Measurements from ENCODE around the gene SHTN1.
A peak's percentile ranks its signal among the peaks of the same experiment; 100 is the strongest.

Gene SHTN1

GRCh38 chr10:116868198-116868676 is 136.8 kb downstream of the SHTN1 start:
- DNase-seq: no peak

- no peak for DNase-seq
Measured at GRCh38 chr10:116866987-116867595, 137.9 kb downstream of the SHTN1 start.

GRCh38 chr10:116866066-116866465 is 138.9 kb downstream of the SHTN1 start:
- no peak for DNase-seq

- DNase-seq: no peak
Measured at GRCh38 chr10:116864436-116864835, 140.6 kb downstream of the SHTN1 start.

GRCh38 chr10:116861796-116862195 is 143.2 kb downstream of the SHTN1 start:
- DNase-seq: no peak

GRCh38 chr10:116857156-116857555 is 147.8 kb downstream of the SHTN1 start:
- DNase-seq: no peak

GRCh38 chr10:116853701-116854100 is 151.3 kb downstream of the SHTN1 start:
- no peak for DNase-seq

GRCh38 chr10:116853287-116853686 is 151.7 kb downstream of the SHTN1 start:
- no peak for DNase-seq

GRCh38 chr10:116852246-116852645 is 152.7 kb downstream of the SHTN1 start:
- no peak for DNase-seq

- DNase-seq: no peak
Measured at GRCh38 chr10:116850058-116850611, 154.9 kb downstream of the SHTN1 start.

GRCh38 chr10:116849248-116850057 is 155.5 kb downstream of the SHTN1 start, which contains the start of gene ENO4:
TSS of gene ENO4 (plus strand) at chr10:116849499. CDS start at chr10:116849567, 68 bp downstream.
- DNase-seq: peak; percentile 98

- DNase-seq: no peak
Measured at GRCh38 chr10:116848944-116849247, 156.1 kb downstream of the SHTN1 start.

GRCh38 chr10:116848032-116848943 is 156.7 kb downstream of the SHTN1 start:
- no peak for DNase-seq

GRCh38 chr10:116845823-116846222 is 159.2 kb downstream of the SHTN1 start:
- DNase-seq: no peak

- no peak for DNase-seq
Measured at GRCh38 chr10:116840389-116841075, 164.5 kb downstream of the SHTN1 start.

GRCh38 chr10:116838143-116838725 is 166.8 kb downstream of the SHTN1 start:
- DNase-seq: no peak

- no peak for DNase-seq
Measured at GRCh38 chr10:116836902-116837523, 168.0 kb downstream of the SHTN1 start.

- peak; percentile 53 for DNase-seq
Measured at GRCh38 chr10:116836083-116836482, 168.9 kb downstream of the SHTN1 start.

- DNase-seq: no peak
Measured at GRCh38 chr10:116835658-116836057, 169.3 kb downstream of the SHTN1 start.

GRCh38 chr10:116833986-116834985 is 170.7 kb downstream of the SHTN1 start:
- peak; percentile 93 for DNase-seq
